ENCODE results near the gene FBXO15. TPM values are rescaled to one million over a fixed set of nuclear protein-coding genes. Genes with fewer than 3 reads are reported as not detected.

Gene FBXO15
- total RNA-seq, 1 donor from 2014 or later = 0.81 TPM

DNA sequence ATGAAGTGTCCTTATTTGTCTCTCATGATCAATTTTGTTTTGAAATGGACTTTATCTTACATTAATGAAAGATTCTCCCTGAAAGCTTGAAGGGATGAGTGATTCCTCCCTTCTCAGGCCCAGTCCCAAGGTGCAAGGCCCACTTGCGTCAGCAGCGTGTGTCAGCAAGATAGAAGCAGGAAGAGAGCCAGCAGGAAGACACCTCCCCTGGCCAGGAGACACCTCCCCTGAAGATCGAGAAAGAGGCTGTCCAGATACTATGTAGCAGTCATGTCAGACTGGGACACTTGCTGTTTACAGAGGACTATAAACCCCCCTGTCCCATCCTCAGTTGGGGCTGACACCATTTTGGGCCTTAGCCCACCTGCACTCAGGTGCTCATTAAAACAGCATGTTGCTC lies 39.0 kb upstream of the FBXO15 start:
- DNase-seq (no peak), ATAC-seq (no peak)
- H3K9me3 ChIP-seq = no peaks in the 10 kb centered on the region
- H3K36me3 ChIP-seq = no peaks in the 10 kb centered on the region
- H3K4me1 ChIP-seq = no peaks in the 10 kb centered on the region
- intact Hi-C loops (cut with DNase I) = no loop called here
- TF ChIP-seq, protein P1, sequence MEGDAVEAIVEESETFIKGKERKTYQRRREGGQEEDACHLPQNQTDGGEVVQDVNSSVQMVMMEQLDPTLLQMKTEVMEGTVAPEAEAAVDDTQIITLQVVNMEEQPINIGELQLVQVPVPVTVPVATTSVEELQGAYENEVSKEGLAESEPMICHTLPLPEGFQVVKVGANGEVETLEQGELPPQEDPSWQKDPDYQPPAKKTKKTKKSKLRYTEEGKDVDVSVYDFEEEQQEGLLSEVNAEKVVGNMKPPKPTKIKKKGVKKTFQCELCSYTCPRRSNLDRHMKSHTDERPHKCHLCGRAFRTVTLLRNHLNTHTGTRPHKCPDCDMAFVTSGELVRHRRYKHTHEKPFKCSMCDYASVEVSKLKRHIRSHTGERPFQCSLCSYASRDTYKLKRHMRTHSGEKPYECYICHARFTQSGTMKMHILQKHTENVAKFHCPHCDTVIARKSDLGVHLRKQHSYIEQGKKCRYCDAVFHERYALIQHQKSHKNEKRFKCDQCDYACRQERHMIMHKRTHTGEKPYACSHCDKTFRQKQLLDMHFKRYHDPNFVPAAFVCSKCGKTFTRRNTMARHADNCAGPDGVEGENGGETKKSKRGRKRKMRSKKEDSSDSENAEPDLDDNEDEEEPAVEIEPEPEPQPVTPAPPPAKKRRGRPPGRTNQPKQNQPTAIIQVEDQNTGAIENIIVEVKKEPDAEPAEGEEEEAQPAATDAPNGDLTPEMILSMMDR (IDR thresholded peaks at IDR 0.05) = no peak
- H3K27me3 ChIP-seq = peaks cover 21% of the 10 kb centered on the region
- H3K27ac ChIP-seq = no peak overlapping the region
- H3K4me3 ChIP-seq = no peak overlapping the region

DNA sequence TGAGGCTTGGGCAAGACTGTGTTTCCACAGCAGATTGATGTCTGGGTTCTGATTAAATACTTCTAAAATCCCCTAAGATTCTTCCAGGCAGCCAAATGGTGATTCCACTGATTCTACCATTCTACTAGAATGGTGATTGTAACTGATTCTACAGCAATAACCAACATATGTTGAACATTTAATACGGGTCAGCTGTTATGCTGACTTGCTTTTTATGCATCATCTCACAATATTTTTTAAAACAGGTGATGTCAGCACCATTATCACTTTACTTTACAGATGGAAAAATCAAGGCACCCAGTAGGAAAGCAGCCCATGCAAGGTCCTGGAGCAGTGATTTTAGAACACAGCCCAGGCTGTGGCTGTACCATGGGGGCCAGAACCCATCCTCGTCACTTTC lies 38.2 kb upstream of the FBXO15 start:
- intact Hi-C loops (cut with DNase I) = no loop called here
- peaks cover 21% of the 10 kb centered on the region for H3K27me3 ChIP-seq
- H3K36me3 ChIP-seq = no peaks in the 10 kb centered on the region
- no peak overlapping the region for H3K4me3 ChIP-seq
- H3K9me3 ChIP-seq = no peaks in the 10 kb centered on the region
- no peaks in the 10 kb centered on the region for H3K4me1 ChIP-seq
- no peak for DNase-seq
- no peak overlapping the region for H3K27ac ChIP-seq
- TF ChIP-seq, protein P1 (IDR thresholded peaks at IDR 0.05) = no peak
- ATAC-seq = no peak

DNA sequence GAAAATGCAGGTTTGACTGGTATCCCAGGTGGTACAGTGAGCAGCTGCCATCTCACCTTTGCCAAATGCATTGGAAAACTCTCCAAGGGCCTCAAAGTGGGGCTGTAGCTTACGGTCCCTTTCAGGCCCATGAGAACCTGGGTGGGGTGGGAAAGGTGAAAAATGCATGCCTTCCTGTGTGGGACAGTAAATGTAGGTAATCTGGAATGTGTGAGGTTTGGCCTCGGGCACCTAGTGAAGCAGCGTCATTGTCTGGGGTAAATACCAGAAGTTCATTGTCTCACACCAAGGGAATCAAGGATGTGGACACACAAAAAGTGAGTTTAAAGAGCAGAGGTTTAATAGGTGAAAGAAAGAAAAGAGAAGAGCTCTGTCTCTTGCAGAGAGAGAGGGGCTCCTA lies 37.2 kb upstream of the FBXO15 start:
- Histone ChIP-seq H3K27ac (no peak overlapping the region), H3K36me3 (no peaks in the 10 kb centered on the region), H3K9me3 (no peaks in the 10 kb centered on the region), H3K4me1 (no peaks in the 10 kb centered on the region), H3K4me3 (no peak overlapping the region), H3K27me3 (peaks cover 21% of the 10 kb centered on the region)
- intact Hi-C loops (cut with DNase I) = no loop called here
- TF ChIP-seq, protein P1 (IDR thresholded peaks at IDR 0.05) = no peak
- no peak for ATAC-seq
- no peak for DNase-seq

DNA sequence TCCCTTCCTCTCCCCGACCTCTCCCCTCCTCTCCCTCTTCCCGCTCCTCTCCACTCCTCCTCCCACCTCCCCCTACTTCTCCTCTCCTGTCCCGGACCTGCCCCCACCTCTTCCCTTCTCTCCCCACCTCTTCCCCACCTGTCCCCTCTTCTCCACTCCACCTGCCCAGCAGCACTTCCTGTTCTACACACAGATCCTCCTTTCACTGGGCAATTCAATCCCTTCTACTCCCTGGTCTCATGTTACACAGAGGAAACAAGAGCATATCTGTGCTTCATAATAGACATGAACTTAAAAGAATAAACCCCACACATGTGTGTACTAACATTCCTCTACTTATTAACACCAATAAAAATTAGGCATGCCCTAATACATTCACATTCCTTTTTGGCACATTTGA lies 35.5 kb upstream of the FBXO15 start:
- TF ChIP-seq, protein P1 (IDR thresholded peaks at IDR 0.05) = no peak
- DNase-seq (no peak), ATAC-seq (no peak)
- Histone ChIP-seq H3K27ac (no peak overlapping the region), H3K4me3 (no peak overlapping the region), H3K27me3 (peaks cover 15% of the 10 kb centered on the region), H3K36me3 (no peaks in the 10 kb centered on the region), H3K9me3 (no peaks in the 10 kb centered on the region), H3K4me1 (no peaks in the 10 kb centered on the region)
- intact Hi-C loops (cut with DNase I) = no loop called here

DNA sequence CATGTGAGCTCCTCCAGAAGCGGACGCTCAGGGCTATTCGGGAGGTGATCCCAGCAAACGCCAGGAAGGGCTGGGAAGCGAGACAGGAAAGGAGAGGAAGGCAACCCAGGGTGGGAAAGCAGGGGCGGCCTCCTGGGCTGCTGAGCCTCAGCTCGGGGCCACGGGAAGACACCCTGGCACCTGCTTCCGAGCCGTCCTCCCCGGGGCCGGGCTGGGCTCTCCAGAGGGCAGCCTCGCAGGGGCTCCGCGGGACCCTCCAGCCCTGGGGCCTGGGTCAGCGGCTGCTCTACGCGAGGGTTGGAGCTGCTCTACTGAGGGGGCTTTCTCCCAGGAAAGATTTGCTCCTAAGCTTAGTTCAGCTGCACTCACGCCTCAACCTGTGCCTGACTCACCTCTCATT lies 34.7 kb upstream of the FBXO15 start:
- TF ChIP-seq, protein P1 (IDR thresholded peaks at IDR 0.05) = no peak
- intact Hi-C loops (cut with DNase I) = no loop called here
- Histone ChIP-seq H3K9me3 (no peaks in the 10 kb centered on the region), H3K4me3 (no peak overlapping the region), H3K36me3 (no peaks in the 10 kb centered on the region), H3K4me1 (no peaks in the 10 kb centered on the region), H3K27ac (no peak overlapping the region), H3K27me3 (peaks cover 15% of the 10 kb centered on the region)
- DNase-seq (no peak), ATAC-seq (no peak)

DNA sequence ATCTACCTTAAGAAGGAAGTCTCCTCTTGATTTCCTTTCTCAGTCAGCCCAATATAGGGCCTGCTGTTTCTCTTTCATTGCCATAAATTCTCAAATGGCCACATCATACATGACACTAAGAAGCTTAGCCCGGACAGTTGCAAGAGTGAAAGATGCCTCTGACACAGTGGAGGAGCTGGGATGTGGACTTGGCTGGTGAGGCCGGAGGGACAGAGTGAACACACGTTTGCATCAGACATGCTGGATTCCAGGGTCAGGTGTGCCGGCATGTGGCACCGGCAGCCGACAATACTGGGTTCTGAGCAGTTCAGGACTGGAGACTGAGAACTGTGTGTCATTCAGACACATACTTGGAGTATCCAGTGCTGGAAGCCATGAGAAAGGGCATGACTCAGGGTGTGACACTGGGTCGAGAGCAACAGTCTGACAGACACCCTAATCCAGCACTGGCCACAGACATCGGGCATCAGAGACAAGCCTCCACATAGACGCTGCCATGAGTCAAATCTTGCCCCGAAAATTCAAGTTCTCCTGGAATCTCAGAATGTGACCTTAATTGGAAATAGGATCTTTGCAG lies 32.1 kb upstream of the FBXO15 start:
- Histone ChIP-seq H3K27me3 (peaks cover 7% of the 10 kb centered on the region), H3K27ac (no peak overlapping the region), H3K4me3 (no peak overlapping the region), H3K4me1 (no peaks in the 10 kb centered on the region), H3K9me3 (no peaks in the 10 kb centered on the region), H3K36me3 (no peaks in the 10 kb centered on the region)
- intact Hi-C loops (cut with DNase I) = no loop called here
- ATAC-seq = peak; percentile 7
- TF ChIP-seq, protein P1 (IDR thresholded peaks at IDR 0.05) = no peak
- DNase-seq = no peak

Data from upper lobe of right lung (tissue), 1 donor.